LNCaP clone FGC (cell line): ENCODE results near the gene ATP8A2.

Experiments used
- DNase-seq: peaks from one replicate; pipeline ENCODE4 v3.0.0-alpha.2; 2011; ENCODE audit warnings: low read depth
- H3K4me3 ChIP-seq: 2 replicates; pipeline ENCODE4 v1.5.1; 2011; ENCODE audit warnings: mild to moderate bottlenecking, low read depth, low read length, control low read depth
- TF ChIP-seq, protein P1 (sequence below): IDR thresholded peaks from 2 replicates; pipeline ENCODE4 v1.5.1; 2012; ENCODE audit warnings: mild to moderate bottlenecking; ENCODE audit not compliant: control insufficient read depth, insufficient read depth; ENCODE audit errors: extremely low read depth

Gene ATP8A2

DNA sequence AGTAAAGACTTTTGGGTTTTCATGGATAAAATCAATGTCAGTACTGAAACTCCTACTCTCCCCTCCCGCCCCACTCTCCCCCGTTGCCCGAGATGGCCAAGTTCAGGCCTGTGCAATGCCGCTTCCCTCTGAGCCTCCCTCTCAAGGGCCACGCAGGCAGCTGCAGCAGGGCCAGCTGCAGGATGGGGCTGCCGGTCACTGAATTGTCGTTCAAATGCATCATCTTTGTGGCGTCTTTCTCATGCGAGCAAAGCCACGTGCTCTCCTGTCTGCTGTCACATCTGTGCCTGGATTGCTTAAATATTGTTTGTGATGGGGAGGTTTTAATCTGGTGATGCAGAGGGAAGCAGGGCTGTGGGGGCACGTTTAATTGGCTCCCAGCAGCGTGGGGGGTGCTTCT lies 653.4 kb downstream of the ATP8A2 start:
- no peak overlapping the region for H3K4me3 ChIP-seq
- TF ChIP-seq, protein P1, sequence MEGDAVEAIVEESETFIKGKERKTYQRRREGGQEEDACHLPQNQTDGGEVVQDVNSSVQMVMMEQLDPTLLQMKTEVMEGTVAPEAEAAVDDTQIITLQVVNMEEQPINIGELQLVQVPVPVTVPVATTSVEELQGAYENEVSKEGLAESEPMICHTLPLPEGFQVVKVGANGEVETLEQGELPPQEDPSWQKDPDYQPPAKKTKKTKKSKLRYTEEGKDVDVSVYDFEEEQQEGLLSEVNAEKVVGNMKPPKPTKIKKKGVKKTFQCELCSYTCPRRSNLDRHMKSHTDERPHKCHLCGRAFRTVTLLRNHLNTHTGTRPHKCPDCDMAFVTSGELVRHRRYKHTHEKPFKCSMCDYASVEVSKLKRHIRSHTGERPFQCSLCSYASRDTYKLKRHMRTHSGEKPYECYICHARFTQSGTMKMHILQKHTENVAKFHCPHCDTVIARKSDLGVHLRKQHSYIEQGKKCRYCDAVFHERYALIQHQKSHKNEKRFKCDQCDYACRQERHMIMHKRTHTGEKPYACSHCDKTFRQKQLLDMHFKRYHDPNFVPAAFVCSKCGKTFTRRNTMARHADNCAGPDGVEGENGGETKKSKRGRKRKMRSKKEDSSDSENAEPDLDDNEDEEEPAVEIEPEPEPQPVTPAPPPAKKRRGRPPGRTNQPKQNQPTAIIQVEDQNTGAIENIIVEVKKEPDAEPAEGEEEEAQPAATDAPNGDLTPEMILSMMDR = no peak
- DNase-seq = no peak

DNA sequence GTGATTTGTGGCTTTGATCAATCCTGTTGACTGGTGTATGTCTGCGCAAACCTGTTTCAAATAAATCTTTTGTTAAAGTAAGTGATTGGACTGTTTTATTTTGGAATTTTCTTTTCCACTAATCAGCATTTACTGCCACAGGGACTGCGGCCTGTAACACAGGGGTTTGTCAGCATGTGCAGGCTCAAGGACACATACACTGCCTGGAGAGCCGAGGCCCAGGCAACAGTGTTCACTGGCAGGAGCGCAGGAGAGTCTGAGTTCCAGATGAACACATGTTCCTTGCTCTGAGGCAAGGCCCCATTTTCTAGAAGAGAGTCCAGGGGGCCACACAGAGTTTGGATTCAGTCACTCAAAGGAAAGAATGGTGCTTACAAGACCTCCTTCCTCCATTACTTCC lies 654.0 kb downstream of the ATP8A2 start:
- H3K4me3 ChIP-seq = no peak overlapping the region
- TF ChIP-seq, protein P1 = no peak
- DNase-seq = no peak

DNA sequence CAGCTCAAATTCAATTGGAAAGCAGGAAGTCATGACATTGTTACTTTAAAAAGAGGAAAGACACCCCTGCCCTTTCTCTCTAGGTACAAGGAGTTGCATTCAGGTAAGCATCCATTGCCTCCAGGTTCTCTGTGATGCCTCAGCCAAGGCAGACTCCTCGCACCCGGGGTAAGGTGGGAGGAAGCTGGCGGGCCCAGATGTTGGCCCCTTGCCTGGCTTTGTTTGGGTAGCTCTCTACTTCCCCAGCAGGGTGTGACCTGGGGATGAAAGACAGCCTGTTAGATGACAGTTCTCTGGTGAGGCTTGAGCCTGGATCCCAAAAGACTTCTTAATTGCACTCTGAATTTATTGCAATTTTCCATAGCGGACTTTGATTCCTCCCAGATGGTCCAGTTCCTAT lies 654.4 kb downstream of the ATP8A2 start:
- H3K4me3 ChIP-seq = no peak overlapping the region
- TF ChIP-seq, protein P1 = no peak
- no peak for DNase-seq

DNA sequence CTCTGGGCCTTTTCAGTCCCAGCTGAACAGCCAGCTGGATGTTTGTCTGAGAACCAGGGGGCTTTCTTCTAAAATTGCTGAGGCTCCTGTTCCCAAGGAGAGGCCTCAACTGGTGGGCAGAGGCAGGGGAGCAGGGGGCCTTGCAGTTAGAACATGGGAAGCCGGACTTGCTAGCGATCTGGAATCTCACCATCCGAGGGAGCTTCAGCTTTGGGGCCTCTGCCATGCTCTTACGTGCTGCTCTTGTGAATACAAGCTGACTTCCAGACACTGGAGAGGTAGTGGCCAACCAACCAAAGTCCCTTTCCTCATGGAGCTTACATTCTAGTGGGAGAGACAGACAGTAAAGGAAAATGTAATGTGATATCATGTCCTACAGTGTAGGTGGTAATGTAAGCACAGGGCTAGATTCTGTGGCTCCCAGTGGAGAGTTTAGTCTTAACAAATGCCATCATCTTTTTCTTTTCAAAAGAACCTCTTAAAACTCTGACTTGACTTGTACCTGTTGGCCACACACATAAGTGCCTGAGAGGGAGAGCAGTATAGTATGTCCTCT lies 657.9 kb downstream of the ATP8A2 start:
- DNase-seq = no peak
- H3K4me3 ChIP-seq = no peak overlapping the region
- TF ChIP-seq, protein P1 = no peak

DNA sequence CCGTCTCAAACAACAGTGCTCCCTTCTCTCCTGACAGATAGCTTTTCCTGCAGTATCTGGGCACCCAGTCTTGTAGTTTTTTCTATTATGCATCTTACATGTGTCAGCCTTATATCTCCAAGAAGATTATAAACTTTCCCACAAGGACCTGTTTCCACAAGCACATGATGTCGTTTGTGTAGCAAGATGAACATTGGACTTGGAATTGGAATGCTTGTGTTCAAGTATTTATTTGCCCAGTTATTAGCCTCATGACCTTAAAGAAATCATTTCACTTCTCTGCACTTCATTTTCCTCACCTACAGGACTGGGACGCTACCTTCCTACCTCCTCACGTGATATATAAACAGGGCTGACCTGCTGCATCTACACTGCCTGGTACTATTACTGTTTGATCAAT lies 658.6 kb downstream of the ATP8A2 start:
- no peak overlapping the region for H3K4me3 ChIP-seq
- TF ChIP-seq, protein P1 = no peak
- DNase-seq = no peak

DNA sequence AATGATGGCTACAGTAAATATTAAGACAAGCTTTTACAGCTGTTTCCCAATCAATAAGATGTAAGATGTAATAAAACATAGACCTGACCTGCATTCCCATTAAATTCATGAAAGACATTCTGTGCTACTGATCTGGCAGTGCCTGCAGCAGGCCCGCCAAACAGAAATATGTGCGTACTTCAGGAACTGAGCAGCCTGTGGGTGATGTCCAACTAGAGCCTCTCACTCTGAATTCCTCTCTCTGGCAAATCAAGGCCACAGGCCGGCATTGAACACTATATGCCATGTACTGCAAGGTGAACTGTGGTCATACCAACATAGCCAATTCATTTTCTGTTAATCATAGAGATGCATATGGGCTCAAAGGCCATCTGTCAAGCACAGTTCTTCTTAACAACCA lies 662.2 kb downstream of the ATP8A2 start:
- TF ChIP-seq, protein P1 = no peak
- DNase-seq = no peak

DNA sequence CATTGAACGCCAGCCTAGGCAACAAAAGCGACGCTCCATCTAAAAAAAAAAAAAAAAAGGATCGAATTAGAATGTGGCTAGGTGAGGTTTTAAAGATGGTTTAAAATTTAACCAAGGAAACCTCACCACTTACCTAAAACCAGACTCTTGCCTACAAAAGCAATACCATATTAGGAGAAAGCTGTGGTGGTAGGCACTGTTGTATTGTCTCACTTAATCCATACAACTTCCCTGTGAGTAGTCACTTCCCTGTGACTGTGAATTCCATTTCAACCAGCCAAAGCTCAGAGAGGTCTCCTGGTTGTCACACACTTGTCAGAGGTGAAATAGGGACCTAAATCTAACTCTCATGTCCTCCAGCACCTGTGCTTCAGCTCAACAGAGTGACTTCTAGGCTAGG lies 664.6 kb downstream of the ATP8A2 start:
- TF ChIP-seq, protein P1 = no peak
- no peak overlapping the region for H3K4me3 ChIP-seq
- DNase-seq = no peak

More for the DNA sequence above, 662.2 kb downstream of the ATP8A2 start:
- H3K4me3 ChIP-seq = no peak overlapping the region
